Activated CD4-positive, alpha-beta T cell treated with anti-CD3 and anti-CD28 coated beads, Interleukin-2, amount 10 ng/mL, durations not matched to agents 7 days and 5 days (primary cell): ENCODE data around the gene KDR. TPM values are rescaled to one million over a fixed set of nuclear protein-coding genes. Genes with fewer than 3 reads are reported as not detected.

Source experiments
- CTCF ChIA-PET: fragments of 350-600 bp; sonication (Branson Sonifier 250); formaldehyde crosslinking; loops from one replicate; lab custom pipeline; 2021; ENCODE audit warnings: antibody characterized with exemption; lab: Charles Lee
- POLR2A ChIA-PET: fragments of 350-600 bp; sonication (Branson Sonifier 250); formaldehyde crosslinking; loops from one replicate; lab custom pipeline; 2021; ENCODE audit warnings: antibody characterized with exemption; lab: Charles Lee
- DNase-seq: peaks from one replicate; pipeline ENCODE4 v3.0.0-alpha.2; 2020
- H3K27ac Mint-ChIP-seq: one replicate; pipeline ENCODE4 v1.8.0; 2021; ENCODE audit warnings: mild to moderate bottlenecking, moderate library complexity, mixed read lengths
- H3K27me3 Mint-ChIP-seq: one replicate; pipeline ENCODE4 v1.8.0; 2021; ENCODE audit warnings: mixed read lengths
- H3K36me3 Mint-ChIP-seq: one replicate; pipeline ENCODE4 v1.8.0; 2021; ENCODE audit warnings: low read depth, mixed read lengths
- H3K4me1 Mint-ChIP-seq: one replicate; pipeline ENCODE4 v1.8.0; 2021; ENCODE audit warnings: mixed read lengths
- H3K4me3 Mint-ChIP-seq: one replicate; pipeline ENCODE4 v1.8.0; 2021; ENCODE audit warnings: mild to moderate bottlenecking, moderate library complexity, mixed read lengths
- H3K9me3 Mint-ChIP-seq: one replicate; pipeline ENCODE4 v1.8.0; 2021; ENCODE audit warnings: mixed read lengths
- total RNA-seq, 2 experiments: library from RNA; stranded (reverse); gene quantifications; one replicate each; pipeline ENCODE4 v1.2.3, GENCODE V29; 2021

Gene KDR
- total RNA-seq, result not detected

DNA sequence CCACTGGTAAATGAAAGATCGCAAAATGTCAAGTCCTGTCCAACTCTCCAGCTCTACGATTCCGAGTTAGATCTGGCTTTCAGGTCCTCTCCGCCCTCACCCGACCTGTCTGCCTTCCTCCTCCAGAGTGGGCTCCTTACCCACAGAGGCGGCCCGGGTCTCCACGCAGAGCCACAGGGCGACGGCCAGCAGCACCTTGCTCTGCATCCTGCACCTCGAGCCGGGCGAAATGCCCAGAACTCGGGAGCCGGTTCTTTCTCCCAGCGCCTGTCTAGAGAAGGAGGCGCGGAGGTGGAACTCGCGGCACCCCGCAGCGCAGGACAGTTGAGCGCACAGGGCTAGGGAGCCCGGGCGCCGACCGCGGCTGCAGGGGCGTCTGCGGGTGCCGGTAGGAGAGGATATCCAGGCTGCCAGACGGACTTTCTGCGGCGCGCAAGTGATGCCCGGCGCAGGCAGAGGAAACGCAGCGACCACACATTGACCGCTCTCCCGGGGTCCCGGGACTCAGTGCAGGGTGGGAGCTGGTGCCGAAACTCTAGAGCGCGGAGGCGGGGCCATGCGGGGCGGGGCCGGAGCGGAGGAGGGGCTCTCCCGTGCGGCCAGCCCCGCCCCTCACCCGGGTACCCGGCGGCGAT, at the start of gene KDR:
Gene KDR (minus strand): TSS at position 509 of the 635 bp plus-strand sequence. CDS start 302 bp downstream, at position 207.
- ChIA-PET CTCF (no interaction called here), POLR2A (no interaction called here)
- Mint-ChIP-seq H3K4me1 (peaks cover 5% of the 10 kb centered on the region), H3K27ac (no peak within 1 kb of the TSS), H3K27me3 (peaks cover 47% of the 10 kb centered on the region), H3K4me3 (no peak within 1 kb of the TSS), H3K9me3 (no peaks in the 10 kb centered on the region), H3K36me3 (peaks cover 2% of the 10 kb centered on the region)
- DNase-seq, result no peak

GRCh38 chr4:55173580-55173979, 48.2 kb upstream of the KDR start:
- ChIA-PET CTCF (no interaction called here), POLR2A (no interaction called here)
- no peak overlapping the region for H3K4me3 Mint-ChIP-seq
- H3K4me1 Mint-ChIP-seq, result peaks cover 4% of the 10 kb centered on the region
- H3K36me3 Mint-ChIP-seq, result no peaks in the 10 kb centered on the region
- no peaks in the 10 kb centered on the region for H3K9me3 Mint-ChIP-seq
- no peak for DNase-seq
- no peaks in the 10 kb centered on the region for H3K27me3 Mint-ChIP-seq
- no peak overlapping the region for H3K27ac Mint-ChIP-seq

- no peaks in the 10 kb centered on the region for H3K9me3 Mint-ChIP-seq
- H3K36me3 Mint-ChIP-seq, result no peaks in the 10 kb centered on the region
- H3K4me3 Mint-ChIP-seq, result no peak overlapping the region
- ChIA-PET POLR2A (no interaction called here), CTCF (no interaction called here)
- no peaks in the 10 kb centered on the region for H3K27me3 Mint-ChIP-seq
- peaks cover 4% of the 10 kb centered on the region for H3K4me1 Mint-ChIP-seq
- DNase-seq, result no peak
- H3K27ac Mint-ChIP-seq, result no peak overlapping the region
These were observed 47.4 kb upstream of the KDR start for GRCh38 chr4:55172694-55173287.

- CTCF ChIA-PET, result no interaction called here
These were observed 45.1 kb upstream of the KDR start for GRCh38 chr4:55170462-55170861.

GRCh38 chr4:55169352-55169961, 44.1 kb upstream of the KDR start:
- POLR2A ChIA-PET, result no interaction called here
- no peaks in the 10 kb centered on the region for H3K36me3 Mint-ChIP-seq
- H3K4me3 Mint-ChIP-seq, result no peak overlapping the region
- CTCF ChIA-PET, result no interaction called here
- no peak overlapping the region for H3K27ac Mint-ChIP-seq
- no peak for DNase-seq
- no peaks in the 10 kb centered on the region for H3K4me1 Mint-ChIP-seq
- peaks cover 1% of the 10 kb centered on the region for H3K27me3 Mint-ChIP-seq
- no peaks in the 10 kb centered on the region for H3K9me3 Mint-ChIP-seq

More at GRCh38 chr4:55170462-55170861, 45.1 kb upstream of the KDR start:
- POLR2A ChIA-PET, result no interaction called here
- H3K36me3 Mint-ChIP-seq, result no peaks in the 10 kb centered on the region
- H3K27ac Mint-ChIP-seq, result no peak overlapping the region
- H3K27me3 Mint-ChIP-seq, result peaks cover 1% of the 10 kb centered on the region
- no peaks in the 10 kb centered on the region for H3K4me1 Mint-ChIP-seq
- no peak overlapping the region for H3K4me3 Mint-ChIP-seq
- no peaks in the 10 kb centered on the region for H3K9me3 Mint-ChIP-seq
- DNase-seq, result no peak

DNA sequence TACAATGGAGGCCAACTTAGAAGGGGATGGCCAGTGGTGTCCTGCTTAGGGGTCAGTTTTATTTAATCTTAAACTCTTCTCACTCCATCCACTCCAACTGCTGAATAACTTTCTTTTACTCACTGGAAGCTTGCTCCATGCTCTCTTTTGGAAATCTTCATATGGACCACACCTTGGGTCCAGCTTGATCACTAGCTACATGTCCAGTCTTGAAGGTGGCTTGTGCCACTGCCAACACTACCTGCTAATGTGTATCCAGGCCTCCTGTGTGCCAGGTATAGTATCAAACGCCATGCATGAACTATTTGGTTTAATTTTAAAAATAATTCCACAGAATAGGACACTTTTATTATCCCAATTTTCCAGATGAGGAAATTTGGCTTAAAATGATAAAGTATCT, 37.0 kb upstream of the KDR start:
- Mint-ChIP-seq H3K9me3 (no peaks in the 10 kb centered on the region), H3K4me1 (no peaks in the 10 kb centered on the region), H3K27me3 (peaks cover 13% of the 10 kb centered on the region), H3K27ac (no peak overlapping the region), H3K36me3 (no peaks in the 10 kb centered on the region), H3K4me3 (no peak overlapping the region)
- ChIA-PET CTCF (no interaction called here), POLR2A (no interaction called here)
- DNase-seq, result no peak

GRCh38 chr4:55161739-55162138, 36.3 kb upstream of the KDR start:
- no peak overlapping the region for H3K4me3 Mint-ChIP-seq
- ChIA-PET CTCF (no interaction called here), POLR2A (no interaction called here)
- H3K9me3 Mint-ChIP-seq, result no peaks in the 10 kb centered on the region
- H3K36me3 Mint-ChIP-seq, result no peaks in the 10 kb centered on the region
- DNase-seq, result no peak
- peaks cover 16% of the 10 kb centered on the region for H3K27me3 Mint-ChIP-seq
- no peak overlapping the region for H3K27ac Mint-ChIP-seq
- H3K4me1 Mint-ChIP-seq, result no peaks in the 10 kb centered on the region

DNA sequence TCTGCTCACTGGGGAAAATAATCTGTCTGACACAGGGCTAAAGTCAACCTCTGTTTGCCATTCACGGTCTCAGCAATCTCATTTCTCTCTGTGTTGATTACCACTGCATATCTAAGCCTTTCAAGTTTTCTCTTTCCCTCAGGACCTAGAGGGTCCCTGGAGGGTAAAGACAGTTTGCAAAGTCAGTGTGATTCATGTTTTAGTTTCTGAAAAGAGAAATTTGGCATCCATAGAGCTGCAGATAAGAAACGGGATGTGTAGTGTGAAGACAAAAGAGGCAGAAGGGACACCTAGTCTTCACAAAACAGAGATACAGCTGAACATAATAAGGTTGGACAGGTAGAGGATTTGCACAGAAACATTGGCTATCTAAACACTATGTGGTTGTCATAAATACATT, 34.5 kb upstream of the KDR start:
- H3K27me3 Mint-ChIP-seq, result peaks cover 14% of the 10 kb centered on the region
- no peak overlapping the region for H3K27ac Mint-ChIP-seq
- no peaks in the 10 kb centered on the region for H3K4me1 Mint-ChIP-seq
- DNase-seq, result no peak
- ChIA-PET CTCF (interaction anchor here (0.6 kb wide), 1 partner anchor 114 kb away, joined by 5 read pairs; no protein-coding TSS in a partner anchor), POLR2A (no interaction called here)
- no peak overlapping the region for H3K4me3 Mint-ChIP-seq
- H3K36me3 Mint-ChIP-seq, result no peaks in the 10 kb centered on the region
- H3K9me3 Mint-ChIP-seq, result no peaks in the 10 kb centered on the region

DNA sequence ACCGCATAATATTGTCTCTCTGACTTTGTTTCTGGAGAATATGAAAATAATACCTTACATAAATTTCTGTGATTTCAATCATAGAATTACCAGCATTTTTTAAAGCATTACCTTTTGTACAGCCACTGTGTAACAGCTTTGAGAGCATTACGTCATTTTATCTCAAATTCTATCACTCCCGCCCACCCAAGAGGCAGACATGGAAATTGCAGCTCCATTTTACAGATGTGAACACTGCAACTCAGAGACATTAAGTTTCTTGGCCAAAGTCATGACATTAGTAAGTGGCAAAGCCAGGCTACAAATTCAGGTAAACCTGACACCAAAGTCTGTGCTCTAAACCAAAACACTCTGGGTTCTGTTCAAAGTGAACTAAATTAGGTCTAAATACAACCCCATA, 33.6 kb upstream of the KDR start:
- no peak overlapping the region for H3K27ac Mint-ChIP-seq
- ChIA-PET CTCF (no interaction called here), POLR2A (no interaction called here)
- no peak for DNase-seq
- H3K4me1 Mint-ChIP-seq, result no peaks in the 10 kb centered on the region
- no peaks in the 10 kb centered on the region for H3K36me3 Mint-ChIP-seq
- no peak overlapping the region for H3K4me3 Mint-ChIP-seq
- H3K27me3 Mint-ChIP-seq, result peaks cover 14% of the 10 kb centered on the region
- H3K9me3 Mint-ChIP-seq, result no peaks in the 10 kb centered on the region

- H3K27me3 Mint-ChIP-seq, result peaks cover 17% of the 10 kb centered on the region
- POLR2A ChIA-PET, result no interaction called here
- no peak overlapping the region for H3K4me3 Mint-ChIP-seq
- CTCF ChIA-PET, result no interaction called here
- H3K36me3 Mint-ChIP-seq, result no peaks in the 10 kb centered on the region
- DNase-seq, result no peak
- no peaks in the 10 kb centered on the region for H3K4me1 Mint-ChIP-seq
- H3K9me3 Mint-ChIP-seq, result no peaks in the 10 kb centered on the region
- H3K27ac Mint-ChIP-seq, result no peak overlapping the region
These were observed 32.3 kb upstream of the KDR start for GRCh38 chr4:55157559-55158277.

GRCh38 chr4:55154933-55155332, 29.5 kb upstream of the KDR start:
- H3K27ac Mint-ChIP-seq, result no peak overlapping the region
- no peak overlapping the region for H3K4me3 Mint-ChIP-seq
- H3K9me3 Mint-ChIP-seq, result no peaks in the 10 kb centered on the region
- POLR2A ChIA-PET, result no interaction called here
- peaks cover 17% of the 10 kb centered on the region for H3K27me3 Mint-ChIP-seq
- H3K36me3 Mint-ChIP-seq, result no peaks in the 10 kb centered on the region
- CTCF ChIA-PET, result no interaction called here
- no peaks in the 10 kb centered on the region for H3K4me1 Mint-ChIP-seq
- DNase-seq, result no peak

- H3K27me3 Mint-ChIP-seq, result peaks cover 17% of the 10 kb centered on the region
- DNase-seq, result no peak
- ChIA-PET CTCF (no interaction called here), POLR2A (no interaction called here)
- H3K36me3 Mint-ChIP-seq, result no peaks in the 10 kb centered on the region
- no peak overlapping the region for H3K27ac Mint-ChIP-seq
- H3K9me3 Mint-ChIP-seq, result no peaks in the 10 kb centered on the region
- no peak overlapping the region for H3K4me3 Mint-ChIP-seq
- H3K4me1 Mint-ChIP-seq, result no peaks in the 10 kb centered on the region
These were observed 29.0 kb upstream of the KDR start for GRCh38 chr4:55154290-55154880.

DNA sequence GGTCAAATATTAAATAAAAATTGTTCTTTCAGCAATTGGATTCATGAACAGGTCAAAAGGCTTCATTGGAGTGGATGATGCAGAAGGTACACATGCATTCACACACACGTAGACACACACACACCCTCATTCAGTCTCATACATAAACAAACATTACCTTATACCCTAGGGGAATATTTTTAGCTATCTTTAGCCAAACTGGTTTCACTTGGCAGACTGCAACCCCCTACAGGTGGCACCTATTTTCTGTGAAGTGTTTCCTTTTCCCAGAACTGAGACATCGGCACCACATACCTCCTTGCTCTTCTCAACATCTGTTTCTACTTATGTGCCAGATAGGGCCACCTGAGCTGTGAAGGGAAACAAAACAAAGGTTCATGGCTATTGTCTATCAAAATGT, 18.5 kb upstream of the KDR start:
- ChIA-PET CTCF (no interaction called here), POLR2A (no interaction called here)
- H3K36me3 Mint-ChIP-seq, result no peaks in the 10 kb centered on the region
- H3K4me3 Mint-ChIP-seq, result no peak overlapping the region
- no peaks in the 10 kb centered on the region for H3K9me3 Mint-ChIP-seq
- H3K27ac Mint-ChIP-seq, result no peak overlapping the region
- peaks cover 6% of the 10 kb centered on the region for H3K27me3 Mint-ChIP-seq
- H3K4me1 Mint-ChIP-seq, result no peaks in the 10 kb centered on the region
- no peak for DNase-seq
